Measurements from ENCODE around the gene FMNL1.
"Not testable (repeated sequence)": the region's sequence is repeated elsewhere in the genome, so short reads cannot be mapped to it uniquely, and the experiment has no call there.

Gene FMNL1

DNA sequence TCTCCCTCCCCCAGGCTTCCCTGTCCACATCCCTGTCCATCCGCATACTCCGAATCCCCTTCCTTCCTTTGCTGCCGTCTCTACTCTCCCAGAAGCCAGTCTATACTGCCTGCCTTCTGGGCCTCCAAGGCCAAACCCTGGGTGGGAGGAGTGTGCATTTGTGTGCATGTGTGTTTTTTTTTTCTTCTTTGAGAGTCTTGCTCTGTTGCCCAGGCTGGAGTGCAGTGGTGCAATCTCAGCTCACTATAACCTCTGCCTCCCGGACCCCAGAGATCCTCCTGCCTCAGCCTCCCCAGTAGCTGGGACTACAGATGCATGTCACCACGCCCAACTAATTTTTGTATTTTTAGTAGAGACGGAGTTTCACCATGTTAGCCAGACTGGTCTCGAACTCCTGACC, 31.6 kb downstream of the FMNL1 start:
- not testable (repeated sequence) for H3K36me3 ChIP-seq (ENCODE audit: control insufficient read depth, insufficient read depth, low read length, severe bottlenecking); H3K4me3 ChIP-seq (ENCODE audit: low read length); H3K4me1 ChIP-seq (ENCODE audit: control insufficient read depth, insufficient read depth, low read length); H3K9me3 ChIP-seq (ENCODE audit: control insufficient read depth, low read length); DNase-seq (ENCODE audit: low read depth); H3K9ac ChIP-seq (ENCODE audit: low read length)
- peaks cover 34% of the 10 kb centered on the region for H3K27me3 ChIP-seq (replicated peaks; ENCODE audit: control insufficient read depth, insufficient read depth, low read length)

DNA sequence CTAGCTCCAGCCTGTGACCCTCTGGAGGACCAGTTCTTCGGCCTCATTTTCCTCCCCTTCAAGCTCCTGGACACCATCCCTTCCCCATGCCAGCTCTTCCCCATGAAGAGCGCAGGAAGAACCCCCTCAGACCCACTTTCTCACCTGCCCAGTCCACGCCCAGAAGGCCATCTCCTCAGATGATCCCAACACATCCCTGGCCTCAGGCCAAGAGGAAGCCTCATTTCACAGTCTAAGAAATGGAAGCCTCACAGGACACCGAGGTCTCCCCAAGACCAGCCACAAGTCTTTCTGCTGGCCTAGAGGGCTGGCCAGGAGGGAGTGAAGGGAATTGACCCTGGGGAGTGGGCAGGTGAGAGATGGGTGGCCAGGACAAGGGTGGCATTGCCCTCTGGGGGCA, 32.2 kb downstream of the FMNL1 start:
- no peaks in the 10 kb centered on the region for H3K36me3 ChIP-seq (ENCODE audit: control insufficient read depth, insufficient read depth, low read length, severe bottlenecking)
- no peaks in the 10 kb centered on the region for H3K9me3 ChIP-seq (ENCODE audit: control insufficient read depth, low read length)
- DNase-seq (ENCODE audit: low read depth): no peak
- no peak overlapping the region for H3K4me3 ChIP-seq (ENCODE audit: low read length)
- no peak overlapping the region for H3K9ac ChIP-seq (ENCODE audit: low read length)
- H3K27me3 ChIP-seq (replicated peaks; ENCODE audit: control insufficient read depth, insufficient read depth, low read length): peaks cover 34% of the 10 kb centered on the region
- H3K4me1 ChIP-seq (ENCODE audit: control insufficient read depth, insufficient read depth, low read length): no peaks in the 10 kb centered on the region

DNA sequence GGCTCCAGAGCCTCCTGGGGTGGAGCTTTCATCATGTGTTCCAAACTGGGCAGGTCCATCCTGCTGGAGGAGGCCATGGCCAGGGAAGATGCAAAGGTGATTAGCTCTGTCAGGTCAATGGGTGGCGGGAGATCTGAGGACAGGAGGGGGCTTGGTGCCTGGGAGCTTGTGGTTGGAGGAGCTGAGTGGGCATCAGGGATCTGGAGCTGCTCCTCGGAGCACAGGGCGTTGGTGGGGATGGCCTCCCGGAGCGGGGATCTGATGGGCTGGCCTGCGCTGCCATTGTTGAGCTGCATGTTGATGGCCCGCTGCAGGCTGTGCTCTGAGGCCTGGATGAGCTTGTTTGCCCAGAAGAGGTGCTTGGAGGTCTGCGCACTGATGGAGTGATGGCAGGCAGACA, 33.7 kb downstream of the FMNL1 start:
- DNase-seq (ENCODE audit: low read depth): no peak
- Histone ChIP-seq H3K4me1 (ENCODE audit: control insufficient read depth, insufficient read depth, low read length) (no peaks in the 10 kb centered on the region), H3K9me3 (ENCODE audit: control insufficient read depth, low read length) (no peaks in the 10 kb centered on the region), H3K9ac (ENCODE audit: low read length) (no peak overlapping the region), H3K4me3 (ENCODE audit: low read length) (no peak overlapping the region), H3K36me3 (ENCODE audit: control insufficient read depth, insufficient read depth, low read length, severe bottlenecking) (no peaks in the 10 kb centered on the region), H3K27me3 (replicated peaks; ENCODE audit: control insufficient read depth, insufficient read depth, low read length) (peaks cover 34% of the 10 kb centered on the region)

DNA sequence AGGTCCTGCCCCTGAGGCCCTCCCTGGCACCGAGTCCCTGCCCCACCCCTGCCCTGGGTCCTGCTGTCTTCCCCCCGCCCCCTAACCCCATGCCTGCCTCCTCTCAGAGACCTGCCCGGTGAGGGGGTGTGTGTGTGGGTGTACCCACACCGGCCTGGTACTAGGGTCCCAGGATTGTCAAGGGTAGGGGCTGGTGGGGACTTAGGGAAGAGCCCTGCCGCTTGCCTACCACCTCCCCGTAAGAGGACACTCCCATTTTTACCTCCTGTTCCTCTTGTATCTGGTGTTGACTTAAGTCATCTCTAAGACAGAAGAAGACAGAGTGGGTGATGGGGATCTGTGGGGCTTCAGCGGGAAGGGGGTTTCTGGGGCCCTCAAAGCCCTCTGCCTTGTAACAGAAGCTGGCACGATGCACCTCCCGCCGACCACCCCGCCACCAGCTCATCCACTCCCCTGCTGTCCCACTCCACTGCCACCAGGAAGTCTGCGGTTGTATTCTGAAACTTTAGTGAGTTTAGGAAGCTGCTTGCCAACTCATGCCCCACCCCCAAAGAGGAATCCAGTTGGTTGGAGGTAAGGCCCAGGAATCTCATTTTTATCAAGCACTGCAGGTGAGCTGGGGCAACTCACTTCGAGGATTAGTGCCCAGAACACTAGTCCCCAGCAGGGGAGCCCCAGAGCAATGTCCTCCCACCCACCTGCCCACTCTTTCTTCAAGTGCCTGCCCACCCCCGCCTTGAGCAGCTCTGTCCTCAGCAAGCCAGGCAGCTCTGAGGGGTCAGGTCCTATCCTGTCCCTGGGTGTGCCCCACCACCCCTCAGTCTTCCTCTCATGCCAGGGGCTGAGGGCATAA, 34.7 kb downstream of the FMNL1 start:
- H3K27me3 ChIP-seq (replicated peaks; ENCODE audit: control insufficient read depth, insufficient read depth, low read length): peaks cover 34% of the 10 kb centered on the region
- H3K9me3 ChIP-seq (ENCODE audit: control insufficient read depth, low read length): no peaks in the 10 kb centered on the region
- no peak overlapping the region for H3K4me3 ChIP-seq (ENCODE audit: low read length)
- no peak overlapping the region for H3K9ac ChIP-seq (ENCODE audit: low read length)
- H3K36me3 ChIP-seq (ENCODE audit: control insufficient read depth, insufficient read depth, low read length, severe bottlenecking): no peaks in the 10 kb centered on the region
- peaks cover 9% of the 10 kb centered on the region for H3K4me1 ChIP-seq (ENCODE audit: control insufficient read depth, insufficient read depth, low read length)
- DNase-seq (ENCODE audit: low read depth): no peak

DNA sequence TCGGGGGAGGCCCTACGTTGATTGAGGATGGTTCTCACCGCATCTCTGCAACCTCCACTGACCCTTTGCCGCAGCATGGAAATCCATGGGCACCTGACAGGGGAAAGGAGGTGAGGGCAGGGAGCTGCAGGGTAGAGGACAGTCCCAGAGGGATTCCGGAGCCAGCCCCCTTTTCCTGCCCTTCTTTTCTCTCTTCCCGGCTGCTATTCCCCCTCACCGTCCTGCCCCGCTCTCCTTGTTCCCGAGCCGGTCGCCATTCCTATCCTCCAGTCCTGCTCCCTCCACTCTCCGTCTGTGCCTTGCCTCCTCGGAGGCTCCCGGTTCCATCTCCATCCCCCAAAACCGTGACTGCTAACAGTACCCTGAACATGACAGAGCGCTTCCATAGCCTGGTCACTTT, 35.4 kb downstream of the FMNL1 start:
- Histone ChIP-seq H3K9ac (ENCODE audit: low read length) (no peak overlapping the region), H3K27me3 (replicated peaks; ENCODE audit: control insufficient read depth, insufficient read depth, low read length) (peaks cover 34% of the 10 kb centered on the region), H3K9me3 (ENCODE audit: control insufficient read depth, low read length) (no peaks in the 10 kb centered on the region), H3K36me3 (ENCODE audit: control insufficient read depth, insufficient read depth, low read length, severe bottlenecking) (no peaks in the 10 kb centered on the region), H3K4me1 (ENCODE audit: control insufficient read depth, insufficient read depth, low read length) (peaks cover 14% of the 10 kb centered on the region), H3K4me3 (ENCODE audit: low read length) (no peak overlapping the region)
- no peak for DNase-seq (ENCODE audit: low read depth)

DNA sequence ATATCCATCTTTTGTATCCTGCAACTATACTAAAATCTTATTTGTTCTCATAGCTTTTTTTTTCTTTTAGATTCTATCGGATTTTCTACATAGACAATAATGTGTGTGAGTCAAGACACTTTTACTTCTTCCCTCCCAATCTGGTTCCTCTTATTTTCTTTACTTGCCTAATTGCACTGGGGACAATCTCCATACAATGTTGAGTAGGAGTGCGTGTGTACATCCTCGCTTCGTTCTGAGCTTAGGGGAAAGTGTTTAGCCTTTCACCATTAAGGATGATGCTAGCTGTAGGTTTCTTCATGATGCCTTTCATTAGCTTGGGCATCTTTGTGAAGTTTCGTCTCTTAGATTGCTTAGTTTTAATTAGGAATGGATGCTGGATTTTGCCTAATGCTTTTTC, 37.3 kb downstream of the FMNL1 start:
- no peak overlapping the region for H3K9ac ChIP-seq (ENCODE audit: low read length)
- DNase-seq (ENCODE audit: low read depth): no peak

DNA sequence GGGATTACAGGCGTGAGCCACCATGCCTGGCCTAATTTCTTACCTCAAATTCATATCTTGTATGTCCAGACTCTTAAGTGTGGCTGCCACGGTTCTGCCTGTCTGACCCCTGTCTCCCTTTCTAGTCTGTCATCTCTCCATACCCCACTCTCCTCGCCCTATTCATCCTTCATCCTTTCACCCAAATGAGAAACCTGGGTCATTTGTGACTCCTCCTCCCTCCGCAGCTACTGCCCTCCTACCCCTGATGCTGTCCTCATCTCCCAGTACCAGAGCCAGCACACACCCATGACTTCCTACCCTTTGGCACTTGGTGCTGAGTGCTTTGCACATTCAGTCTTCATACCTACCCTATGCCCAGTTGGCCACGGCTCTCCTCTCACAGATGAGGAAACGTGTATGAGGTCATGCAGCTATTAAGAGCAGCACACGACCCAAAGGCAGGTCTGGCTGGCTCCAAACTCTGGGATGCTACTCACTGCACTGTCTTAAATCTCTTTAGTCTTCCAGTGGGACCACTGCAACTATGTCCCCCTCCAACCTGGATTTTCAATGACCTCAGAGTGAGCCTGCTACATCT, 38.6 kb downstream of the FMNL1 start:
- no peak overlapping the region for H3K4me3 ChIP-seq (ENCODE audit: low read length)

More for the DNA sequence above, 37.3 kb downstream of the FMNL1 start:
- peaks cover 33% of the 10 kb centered on the region for H3K4me1 ChIP-seq (ENCODE audit: control insufficient read depth, insufficient read depth, low read length)
- H3K9me3 ChIP-seq (ENCODE audit: control insufficient read depth, low read length): no peaks in the 10 kb centered on the region
- H3K36me3 ChIP-seq (ENCODE audit: control insufficient read depth, insufficient read depth, low read length, severe bottlenecking): peaks cover 5% of the 10 kb centered on the region
- peaks cover 28% of the 10 kb centered on the region for H3K27me3 ChIP-seq (replicated peaks; ENCODE audit: control insufficient read depth, insufficient read depth, low read length)
- no peak overlapping the region for H3K4me3 ChIP-seq (ENCODE audit: low read length)

DNA sequence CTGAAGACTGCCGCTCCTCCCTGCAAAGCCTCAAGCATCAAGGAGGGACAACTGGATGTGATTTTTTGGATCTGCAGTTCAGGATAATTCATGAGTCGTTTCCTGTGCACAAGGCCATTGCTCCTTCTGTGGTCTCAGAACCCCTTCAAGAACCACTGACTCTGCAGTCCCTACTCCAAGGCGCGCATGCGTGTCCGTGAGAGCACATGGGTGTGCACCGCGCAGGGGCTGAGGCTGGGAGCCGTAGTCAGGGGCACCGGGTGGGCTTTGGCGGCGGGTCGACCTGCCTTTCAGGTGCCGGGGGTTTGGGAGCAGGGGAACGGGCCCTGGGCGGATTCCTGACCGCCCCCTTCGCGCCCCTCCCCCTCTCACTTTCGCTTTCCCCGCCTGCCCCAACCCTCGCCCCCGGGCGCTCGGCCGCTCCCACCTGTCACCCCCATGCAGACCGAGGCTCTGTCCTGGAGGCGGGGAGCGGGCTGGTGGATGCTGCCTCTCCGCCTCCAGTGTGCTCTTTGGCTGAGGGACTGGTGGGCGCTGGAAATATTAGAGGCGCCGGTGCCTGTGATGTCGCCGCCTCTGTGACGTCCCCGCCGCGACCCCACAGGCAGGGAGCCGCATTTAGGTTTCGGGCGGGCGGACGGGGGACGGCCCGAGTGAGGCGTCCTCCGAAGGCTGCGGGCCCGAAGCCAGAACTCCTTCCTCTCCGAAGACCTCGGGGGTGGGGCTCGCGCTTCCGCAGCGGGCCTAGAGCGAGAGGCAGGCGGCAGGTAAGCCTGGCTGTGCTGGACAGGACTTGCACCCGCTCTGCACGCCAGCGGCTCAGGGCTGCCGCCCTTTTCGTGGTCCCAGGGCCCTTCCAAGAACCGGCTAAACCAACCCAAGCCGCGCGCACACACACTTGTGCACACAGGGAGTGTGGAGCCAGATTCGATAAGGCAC, 40.2 kb downstream of the FMNL1 start, which contains the start of gene SPATA32:
Gene SPATA32, minus strand, starts transcription at position 518 of the 939 bp plus-strand sequence. Its CDS starts 78 bp downstream, at position 440.
- peaks cover 11% of the 10 kb centered on the region for H3K27me3 ChIP-seq (replicated peaks; ENCODE audit: control insufficient read depth, insufficient read depth, low read length)
- no peaks in the 10 kb centered on the region for H3K9me3 ChIP-seq (ENCODE audit: control insufficient read depth, low read length)
- peak within 1 kb of the TSS; percentile 60 for H3K9ac ChIP-seq (ENCODE audit: low read length)
- H3K4me1 ChIP-seq (ENCODE audit: control insufficient read depth, insufficient read depth, low read length): peaks cover 49% of the 10 kb centered on the region
- peaks cover 20% of the 10 kb centered on the region for H3K36me3 ChIP-seq (ENCODE audit: control insufficient read depth, insufficient read depth, low read length, severe bottlenecking)
- no peak for DNase-seq (ENCODE audit: low read depth)
- peak within 1 kb of the TSS; percentile 71 for H3K4me3 ChIP-seq (ENCODE audit: low read length)

More for the DNA sequence above, 38.6 kb downstream of the FMNL1 start:
- no peak overlapping the region for H3K9ac ChIP-seq (ENCODE audit: low read length)
- no peak for DNase-seq (ENCODE audit: low read depth)
- H3K27me3 ChIP-seq (replicated peaks; ENCODE audit: control insufficient read depth, insufficient read depth, low read length): peaks cover 19% of the 10 kb centered on the region
- H3K9me3 ChIP-seq (ENCODE audit: control insufficient read depth, low read length): no peaks in the 10 kb centered on the region
- H3K4me1 ChIP-seq (ENCODE audit: control insufficient read depth, insufficient read depth, low read length): peaks cover 37% of the 10 kb centered on the region
- H3K36me3 ChIP-seq (ENCODE audit: control insufficient read depth, insufficient read depth, low read length, severe bottlenecking): peaks cover 18% of the 10 kb centered on the region

DNA sequence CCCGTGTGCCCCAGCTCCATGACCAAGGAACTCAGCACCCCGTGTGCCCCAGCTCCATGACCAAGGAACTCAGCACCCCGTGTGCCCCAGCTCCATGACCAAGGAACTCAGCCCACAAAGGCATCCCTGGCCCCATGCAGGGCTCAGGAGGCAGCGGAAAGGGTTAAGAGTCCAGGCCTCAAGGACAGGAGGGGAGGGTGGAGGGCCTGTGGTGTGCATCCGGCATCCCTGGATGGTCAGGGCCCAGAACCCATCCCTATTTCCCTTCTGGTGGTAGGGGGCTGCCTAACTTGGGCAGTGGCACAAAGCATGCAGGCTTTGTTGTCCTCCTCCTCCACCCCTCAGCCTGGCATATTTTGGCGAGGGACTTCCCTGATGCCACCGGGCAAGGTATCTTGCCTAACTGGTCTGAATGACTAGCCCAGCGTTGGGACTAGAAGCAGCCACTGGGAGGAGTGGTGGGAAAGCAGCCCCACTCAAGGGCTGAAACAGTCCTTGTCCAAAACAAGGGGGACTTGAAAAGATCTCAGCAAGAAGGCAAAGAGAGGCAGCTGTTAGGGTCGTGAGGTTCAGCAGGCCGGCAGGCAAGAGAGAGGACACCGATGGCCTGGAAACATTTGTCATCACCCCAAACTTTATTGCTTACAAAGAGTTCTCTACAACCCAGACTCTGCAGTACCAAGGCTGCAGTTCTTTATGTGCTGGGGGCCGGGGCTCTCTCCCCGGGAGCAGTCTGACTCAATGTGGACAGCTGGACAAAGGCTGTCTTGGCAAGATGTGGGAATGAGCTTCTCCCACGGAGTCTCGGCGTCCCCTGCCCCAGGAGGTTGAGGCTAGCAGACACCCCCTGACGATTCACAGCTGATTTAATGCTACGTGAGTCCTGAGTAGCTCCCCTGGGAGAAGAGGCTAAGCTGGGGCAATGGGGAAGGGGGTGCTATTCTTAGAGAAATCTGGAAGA, 41.1 kb downstream of the FMNL1 start:
- Histone ChIP-seq H3K4me1 (ENCODE audit: control insufficient read depth, insufficient read depth, low read length) (peaks cover 49% of the 10 kb centered on the region), H3K36me3 (ENCODE audit: control insufficient read depth, insufficient read depth, low read length, severe bottlenecking) (peaks cover 29% of the 10 kb centered on the region), H3K9ac (ENCODE audit: low read length) (peak overlapping the region; percentile 60), H3K9me3 (ENCODE audit: control insufficient read depth, low read length) (no peaks in the 10 kb centered on the region), H3K4me3 (ENCODE audit: low read length) (no peak overlapping the region), H3K27me3 (replicated peaks; ENCODE audit: control insufficient read depth, insufficient read depth, low read length) (peaks cover 5% of the 10 kb centered on the region)
- no peak for DNase-seq (ENCODE audit: low read depth)

DNA sequence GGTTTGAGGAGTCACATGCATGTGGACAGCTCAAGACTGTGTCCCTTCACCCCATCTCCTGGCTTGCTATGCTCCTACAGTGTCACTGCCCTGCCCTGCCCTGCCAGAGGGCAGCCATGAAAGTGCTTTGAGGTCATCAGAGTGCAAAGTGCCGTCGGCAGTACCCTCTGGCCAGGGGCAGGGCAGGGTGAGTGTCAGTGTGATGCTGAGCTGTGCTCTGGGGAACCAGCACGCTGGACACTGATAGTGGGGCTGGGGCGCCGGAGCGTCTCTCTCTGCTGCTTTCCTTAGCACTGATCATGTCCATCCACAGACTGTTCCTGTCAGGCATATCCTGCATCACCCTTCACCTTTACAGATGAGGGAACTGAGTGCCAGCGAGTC, 41.8 kb downstream of the FMNL1 start:
- no peak for DNase-seq (ENCODE audit: low read depth)
- Histone ChIP-seq H3K36me3 (ENCODE audit: control insufficient read depth, insufficient read depth, low read length, severe bottlenecking) (peaks cover 36% of the 10 kb centered on the region), H3K9ac (ENCODE audit: low read length) (no peak overlapping the region), H3K9me3 (ENCODE audit: control insufficient read depth, low read length) (no peaks in the 10 kb centered on the region), H3K4me3 (ENCODE audit: low read length) (no peak overlapping the region), H3K4me1 (ENCODE audit: control insufficient read depth, insufficient read depth, low read length) (peaks cover 49% of the 10 kb centered on the region), H3K27me3 (replicated peaks; ENCODE audit: control insufficient read depth, insufficient read depth, low read length) (no peaks in the 10 kb centered on the region)

Data from adipocyte (in vitro differentiated cells).